OCI-LY7 (cell line): ENCODE measurements around the gene EPB41L2. TPM values are rescaled to one million over a fixed set of nuclear protein-coding genes. Genes with fewer than 3 reads are reported as not detected.

Source experiments
- BruUV-seq: library from RNA; stranded (reverse); fragments of 400-500 nt; replicated peaks from 2 replicates; lab custom pipeline; 2021; lab: Mats Ljungman, UMichigan
- CTCF ChIA-PET: fragments of 300-600 bp; sonication (Branson Sonifier 250); formaldehyde crosslinking; loops from one replicate; lab custom pipeline; 2022; ENCODE audit warnings: antibody characterized with exemption; ENCODE audit not compliant: unreplicated experiment; lab: Charles Lee
- POLR2A ChIA-PET: fragments of 300-600 bp; sonication (Branson Sonifier 250); formaldehyde crosslinking; loops from one replicate; lab custom pipeline; 2022; ENCODE audit warnings: antibody characterized with exemption; lab: Charles Lee
- DNase-seq: peaks from one replicate; pipeline ENCODE4 v3.0.0-alpha.2; 2015; ENCODE audit warnings: low spot score
- H2AFZ ChIP-seq: fragments of 200-600 bp; sonication (generic), shearing (Covaris generic); 2 replicates; pipeline ENCODE4 v1.6.1; 2014; ENCODE audit warnings: mild to moderate bottlenecking, antibody characterized with exemption, low read length, moderate library complexity
- H3K27ac ChIP-seq: fragments of 200-600 bp; sonication (generic); 2 replicates; pipeline ENCODE4 v1.5.1; 2014; ENCODE audit warnings: mixed run types, low read depth, mild to moderate bottlenecking, moderate library complexity, low read length, inconsistent platforms; ENCODE audit not compliant: poor library complexity, severe bottlenecking
- H3K36me3 ChIP-seq: fragments of 200-600 bp; sonication (generic); 2 replicates; pipeline ENCODE4 v1.6.1; 2014; ENCODE audit warnings: mild to moderate bottlenecking, antibody characterized with exemption, low read length, moderate library complexity, mixed read lengths; ENCODE audit not compliant: insufficient read depth
- H3K4me1 ChIP-seq: fragments of 200-600 bp; sonication (generic); 2 replicates; pipeline ENCODE4 v1.5.1; 2014; ENCODE audit warnings: mild to moderate bottlenecking, low read length; ENCODE audit not compliant: insufficient read depth, poor library complexity, severe bottlenecking
- H3K4me2 ChIP-seq: fragments of 200-600 bp; sonication (generic); 2 replicates; pipeline ENCODE4 v1.6.1; 2014; ENCODE audit warnings: mild to moderate bottlenecking, low read length
- H3K4me3 ChIP-seq: fragments of 200-600 bp; sonication (generic); 2 replicates; pipeline ENCODE4 v1.5.1; 2014; ENCODE audit warnings: mild to moderate bottlenecking, low read depth, low read length; ENCODE audit not compliant: poor library complexity, severe bottlenecking
- H3K79me2 ChIP-seq: fragments of 200-600 bp; sonication (generic); 2 replicates; pipeline ENCODE4 v1.6.1; 2016; ENCODE audit warnings: low read depth, mild to moderate bottlenecking, low read length, moderate library complexity, mixed read lengths; ENCODE audit not compliant: insufficient read depth
- H3K9me2 ChIP-seq: fragments of 200-600 bp; sonication (generic); 2 replicates; pipeline ENCODE4 v1.6.1; 2016; ENCODE audit warnings: mild to moderate bottlenecking, low read length, mixed read lengths; ENCODE audit not compliant: insufficient read depth
- H3K9me3 ChIP-seq: fragments of 200-600 bp; sonication (generic); 2 replicates; pipeline ENCODE4 v1.6.1; 2014; ENCODE audit warnings: mild to moderate bottlenecking, mixed run types, low read length, mixed read lengths
- H4K20me1 ChIP-seq: fragments of 200-600 bp; sonication (generic); 2 replicates; pipeline ENCODE4 v1.6.1; 2014; ENCODE audit warnings: mild to moderate bottlenecking, antibody characterized with exemption, low read length, moderate library complexity, mixed read lengths; ENCODE audit not compliant: insufficient read depth
- CTCF ChIP-seq: fragments of 200-600 bp; sonication (generic); conservative IDR thresholded peaks from 2 replicates; pipeline ENCODE4 v1.5.1; 2014; ENCODE audit warnings: mild to moderate bottlenecking, antibody characterized with exemption, low read length, moderate library complexity, mixed read lengths
- EZH2phosphoT487 ChIP-seq: fragments of 200-600 bp; sonication (generic); IDR thresholded peaks from 2 replicates; pipeline ENCODE4 v1.6.1; 2018; ENCODE audit warnings: low read depth, borderline replicate concordance, mild to moderate bottlenecking, mixed run types, antibody characterized with exemption, low read length, moderate library complexity, mixed read lengths
- intact Hi-C: fragments of 100-400 bp; cut with micrococcal nuclease; formaldehyde crosslinking; loops from one replicate; pipeline ENCODE4 v1.10.0; 2022; ENCODE audit not compliant: unreplicated experiment
- total RNA-seq, 2 experiments: library from RNA; depleted of rRNA in 1 of 2; stranded (reverse); fragments of >200 nt in 1 of 2; shearing (Covaris generic) in 1 of 2; gene quantifications; 2 replicates each; pipeline ENCODE4 v1.2.3, GENCODE V29; 2014 to 2022

Gene EPB41L2
- total RNA-seq, 2 experiments from 2014 or later = 36.7 to 138 TPM

- H3K9me3 ChIP-seq = no peaks in the 10 kb centered on the region
- no TSS peak for BruUV-seq
- intact Hi-C loops = no loop called here
- ChIA-PET CTCF (no interaction called here), POLR2A (no interaction called here)
- H3K9me2 ChIP-seq = no peaks in the 10 kb centered on the region
- H3K79me2 ChIP-seq = no peaks in the 10 kb centered on the region
- no peak for DNase-seq
- H2AFZ ChIP-seq = no peak overlapping the region
- no peaks in the 10 kb centered on the region for H3K36me3 ChIP-seq
- no peaks in the 10 kb centered on the region for H4K20me1 ChIP-seq
- TF ChIP-seq CTCF (no peak), EZH2phosphoT487 (no peak)
- no peak overlapping the region for H3K4me3 ChIP-seq
- no peak overlapping the region for H3K27ac ChIP-seq
- H3K4me1 ChIP-seq = no peaks in the 10 kb centered on the region
- no peak overlapping the region for H3K4me2 ChIP-seq
These were observed 223.7 kb downstream of the EPB41L2 start for GRCh38 chr6:130839379-130839778.

- Histone ChIP-seq H3K36me3 (no peaks in the 10 kb centered on the region), H3K9me2 (no peaks in the 10 kb centered on the region), H4K20me1 (no peaks in the 10 kb centered on the region), H3K9me3 (no peaks in the 10 kb centered on the region), H3K4me2 (no peak overlapping the region), H3K27ac (no peak overlapping the region), H3K4me1 (no peaks in the 10 kb centered on the region), H3K4me3 (no peak overlapping the region), H2AFZ (no peak overlapping the region), H3K79me2 (no peaks in the 10 kb centered on the region)
- no peak for DNase-seq
- TF ChIP-seq EZH2phosphoT487 (no peak), CTCF (no peak)
- no TSS peak for BruUV-seq
- CTCF ChIA-PET = no interaction called here
- intact Hi-C loops = no loop called here
- POLR2A ChIA-PET = no interaction called here
These were observed 224.1 kb downstream of the EPB41L2 start for GRCh38 chr6:130838951-130839350.

- intact Hi-C loops = no loop called here
- no peak overlapping the region for H3K27ac ChIP-seq
- CTCF ChIA-PET = no interaction called here
- BruUV-seq = no TSS peak
- no peak overlapping the region for H3K4me3 ChIP-seq
- H4K20me1 ChIP-seq = no peaks in the 10 kb centered on the region
- POLR2A ChIA-PET = no interaction called here
- H3K9me2 ChIP-seq = no peaks in the 10 kb centered on the region
- no peaks in the 10 kb centered on the region for H3K79me2 ChIP-seq
- H3K4me1 ChIP-seq = no peaks in the 10 kb centered on the region
- TF ChIP-seq CTCF = no peak
- no peak for TF ChIP-seq EZH2phosphoT487
- H3K36me3 ChIP-seq = no peaks in the 10 kb centered on the region
- DNase-seq = no peak
- no peak overlapping the region for H2AFZ ChIP-seq
- no peaks in the 10 kb centered on the region for H3K9me3 ChIP-seq
- H3K4me2 ChIP-seq = no peak overlapping the region
These were observed 224.7 kb downstream of the EPB41L2 start for GRCh38 chr6:130838250-130838860.
